Posterior vena cava (tissue), 2 donors: ENCODE results near the gene TMEM101. TPM values are rescaled to one million over a fixed set of nuclear protein-coding genes. Genes with fewer than 3 reads are reported as not detected.
"Not testable (repeated sequence)": the region's sequence is repeated elsewhere in the genome, so short reads cannot be mapped to it uniquely, and the experiment has no call there.

Source experiments
- DNase-seq: peaks from one replicate; pipeline ENCODE4 v3.0.0-alpha.2; 2020; ENCODE audit warnings: low spot score
- intact Hi-C, 2 donors: fragments of 100-400 bp; cut with DNase I; formaldehyde crosslinking; loops; one replicate each; pipeline versions ENCODE4 v1.14.1 to v1.14.2; 2022 to 2023
- total RNA-seq, 2 donors: library from RNA; stranded (reverse); fragmentation: NEBNext Ultra II Directional; extraction: Animal tissue kit (Norgen Biotek cat#: 25700); gene quantifications; one replicate each; pipeline ENCODE4 v1.2.1, GENCODE V29; 2021
- donor health status: DM: yes; HTN: yes; CAD: no.
- donor health status: DM: yes; HTN: yes; CAD: no.

TMEM101 gene
- total RNA-seq, 2 donors from 2014 or later, result 12.9 to 14.8 TPM

- intact Hi-C loops, result no loop called here
These were observed 15.7 kb upstream of the TMEM101 start for GRCh38 chr17:44030482-44030881.

GRCh38 chr17:44029736-44030135 is 15.0 kb upstream of the TMEM101 start:
- intact Hi-C loops, result no loop called here

More at GRCh38 chr17:44030482-44030881, 15.7 kb upstream of the TMEM101 start:
- no peak for DNase-seq

DNA sequence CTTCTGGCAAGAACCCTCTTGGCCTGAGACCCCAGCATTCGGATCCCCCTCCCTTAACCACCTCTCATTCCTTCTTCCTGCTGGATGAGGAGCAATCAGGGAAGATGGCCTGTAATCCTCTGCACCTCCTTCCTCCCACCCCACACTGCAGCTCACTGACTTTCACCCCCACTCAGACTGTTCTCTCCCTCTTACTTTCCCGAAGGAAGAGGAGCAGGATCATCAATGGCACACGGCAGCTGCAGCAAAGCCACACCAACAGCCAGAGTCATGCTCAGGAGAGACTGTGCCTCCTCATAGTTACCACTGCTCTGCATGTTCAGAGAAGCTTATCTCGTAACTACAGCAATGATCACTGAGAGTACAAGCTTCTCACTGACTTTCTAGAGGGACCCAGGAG is 10.1 kb upstream of the TMEM101 start:
- intact Hi-C loops, result no loop called here
- DNase-seq, result no peak

More at GRCh38 chr17:44029736-44030135, 15.0 kb upstream of the TMEM101 start:
- no peak for DNase-seq

DNA sequence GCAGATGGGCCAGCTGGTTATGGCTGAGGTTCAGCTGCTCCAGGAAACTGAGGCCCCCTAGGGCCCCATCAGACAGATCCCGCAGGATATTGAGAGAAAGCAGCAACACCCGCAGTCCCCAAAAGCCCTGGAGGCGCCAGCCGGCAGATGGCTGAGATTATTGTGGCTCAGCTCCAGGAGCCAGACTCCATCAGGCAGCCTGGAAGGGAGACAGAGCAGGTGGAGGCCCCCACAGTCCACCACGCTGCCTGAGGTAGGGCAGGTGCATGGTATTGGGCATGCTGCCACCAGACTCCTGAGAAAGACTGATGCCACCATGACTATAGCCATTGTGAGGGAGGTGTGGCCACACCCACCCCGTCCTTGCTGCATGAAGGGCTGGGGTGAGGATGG is 9.5 kb upstream of the TMEM101 start:
- intact Hi-C loops, result no loop called here

GRCh38 chr17:44023545-44024270 is 8.9 kb upstream of the TMEM101 start:
- DNase-seq, result no peak
- intact Hi-C loops, result no loop called here

More for the DNA sequence above, 9.5 kb upstream of the TMEM101 start:
- DNase-seq, result no peak

DNA sequence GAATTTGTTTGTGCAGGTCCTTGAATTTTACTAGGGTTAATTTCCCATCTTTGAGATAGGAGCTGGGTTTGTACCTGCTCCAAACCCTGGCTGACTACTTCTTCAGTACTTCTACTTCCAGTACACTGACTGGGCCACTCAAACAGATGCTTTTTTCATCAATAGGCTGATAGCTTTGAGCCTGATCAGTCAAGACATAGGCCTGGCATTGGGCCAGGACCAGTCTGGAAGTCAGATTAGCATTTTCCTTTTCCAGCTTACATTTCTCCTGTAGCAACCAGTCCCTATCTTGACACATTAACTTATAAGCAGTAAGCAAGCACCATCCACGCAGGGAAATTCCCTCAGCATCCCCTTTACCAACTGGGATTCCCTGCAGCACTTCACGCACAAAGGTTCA is 7.5 kb upstream of the TMEM101 start:
- intact Hi-C loops, result no loop called here

DNA sequence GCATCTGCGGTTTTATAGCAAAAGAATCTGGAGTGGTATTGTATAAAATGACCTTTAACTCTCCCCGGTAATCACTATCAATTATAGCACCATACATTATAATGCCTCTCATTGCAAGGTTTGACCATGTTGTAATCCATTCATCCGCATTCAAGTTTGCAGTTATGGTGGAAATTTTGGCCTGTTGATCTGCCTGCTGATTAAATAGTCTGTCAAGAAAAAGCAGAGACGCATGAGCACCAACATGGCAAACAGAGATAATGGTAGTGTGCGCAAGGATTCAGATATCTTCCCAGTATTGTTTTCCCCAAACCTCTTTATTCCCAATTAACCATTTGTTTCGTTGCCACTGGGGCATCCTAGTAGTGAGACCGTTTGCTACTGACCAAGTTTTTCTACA is 6.5 kb upstream of the TMEM101 start:
- not testable (repeated sequence) for DNase-seq

More for the DNA sequence above, 7.5 kb upstream of the TMEM101 start:
- DNase-seq, result peak; percentile 16

DNA sequence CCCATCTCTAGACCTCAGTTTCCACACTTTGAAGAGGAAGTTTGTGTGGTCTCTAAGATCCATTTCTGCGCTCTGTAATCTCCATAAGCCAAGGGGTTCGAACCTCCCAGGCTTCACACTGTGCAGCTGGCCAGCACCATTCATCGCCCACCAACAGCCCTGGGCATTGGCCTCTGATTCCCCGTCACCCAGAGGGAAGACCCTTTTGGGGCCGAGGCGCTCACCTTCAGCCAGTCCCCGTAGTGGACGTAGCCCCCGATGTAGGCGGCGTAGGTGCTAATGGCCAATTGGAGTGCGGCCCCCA is 678 bp downstream of the TMEM101 start:
- intact Hi-C loops, result no loop called here
- DNase-seq, result no peak

More for the DNA sequence above, 6.5 kb upstream of the TMEM101 start:
- intact Hi-C loops, result not testable (repeated sequence)

GRCh38 chr17:44012874-44013273 is 1.9 kb downstream of the TMEM101 start:
- intact Hi-C loops, result no loop called here
- no peak for DNase-seq

DNA sequence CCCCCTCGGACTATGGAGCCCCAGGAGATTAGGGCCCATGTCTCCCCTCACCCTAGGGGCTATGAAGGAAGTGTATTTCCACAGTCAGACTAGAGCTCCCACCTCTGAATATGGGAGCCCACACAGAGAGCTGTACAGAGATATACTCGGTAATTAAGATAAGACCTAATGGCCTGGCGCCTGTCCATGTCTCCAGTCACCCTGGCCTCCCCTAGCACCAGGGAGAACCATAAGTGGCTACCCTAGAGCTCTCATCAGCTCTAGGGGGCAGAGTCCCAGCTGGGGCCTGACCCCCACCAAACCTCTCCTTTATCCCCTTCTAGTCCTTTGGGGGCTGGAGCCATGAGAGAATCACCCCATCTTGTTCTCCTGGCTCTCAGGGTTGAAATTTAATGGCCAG is 2.4 kb downstream of the TMEM101 start:
- intact Hi-C loops, result no loop called here
- no peak for DNase-seq

DNA sequence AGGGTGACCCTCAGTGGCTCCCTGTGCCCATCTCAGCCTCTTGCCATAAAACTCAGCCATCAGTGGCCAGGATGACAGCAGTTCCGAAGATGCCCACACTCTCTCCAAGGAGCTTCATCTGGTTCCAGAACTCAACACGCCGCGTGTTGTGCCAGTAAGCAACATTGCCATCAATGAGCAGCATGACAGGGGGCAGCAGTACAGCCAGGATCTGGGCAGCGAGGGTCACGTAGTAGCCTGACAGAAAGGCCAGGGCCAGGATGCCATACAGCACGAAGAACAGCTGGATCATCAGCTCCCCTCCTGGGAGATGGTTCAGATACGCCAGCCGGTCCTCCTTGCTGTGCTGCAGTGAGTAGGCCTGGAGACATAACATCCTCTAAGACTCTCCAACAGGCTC is 2.9 kb downstream of the TMEM101 start:
- intact Hi-C loops, result no loop called here
- no peak for DNase-seq

DNA sequence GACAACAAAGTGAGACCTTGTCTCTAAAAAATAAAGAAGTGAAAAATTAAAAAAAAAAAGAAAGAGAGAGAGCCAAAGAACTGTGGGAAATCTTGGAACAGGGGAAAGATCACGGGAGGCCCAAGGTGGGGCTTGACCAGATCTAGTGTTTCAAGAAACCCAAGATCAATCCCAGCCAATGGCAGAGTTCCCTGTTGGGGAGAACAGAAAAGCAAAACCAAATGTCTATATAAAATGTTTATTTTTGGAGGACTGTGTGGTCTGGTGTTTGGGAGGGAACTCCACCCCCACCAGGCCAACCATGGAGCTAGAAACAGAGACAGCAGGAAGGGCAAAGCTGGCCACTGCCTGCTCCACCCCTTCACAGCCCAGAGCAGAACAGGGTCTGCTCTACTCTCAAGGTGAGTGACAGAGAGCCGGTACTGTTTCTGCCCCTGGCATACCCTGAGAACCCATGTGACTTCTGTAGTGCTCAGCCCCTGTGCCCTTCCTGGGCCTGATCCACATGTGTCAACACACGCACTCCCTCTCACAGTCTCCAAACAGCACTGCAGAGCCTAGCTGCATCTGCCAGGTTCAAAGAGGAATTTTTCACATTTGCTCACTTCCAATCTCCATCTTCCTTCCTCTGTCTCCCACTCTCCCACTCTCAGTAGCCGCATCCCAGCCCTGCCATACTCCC is 3.7 kb downstream of the TMEM101 start:
- intact Hi-C loops, result no loop called here

GRCh38 chr17:44008205-44008909 is 6.4 kb downstream of the TMEM101 start:
- intact Hi-C loops, result no loop called here
- no peak for DNase-seq

More for the DNA sequence above, 3.7 kb downstream of the TMEM101 start:
- no peak for DNase-seq

DNA sequence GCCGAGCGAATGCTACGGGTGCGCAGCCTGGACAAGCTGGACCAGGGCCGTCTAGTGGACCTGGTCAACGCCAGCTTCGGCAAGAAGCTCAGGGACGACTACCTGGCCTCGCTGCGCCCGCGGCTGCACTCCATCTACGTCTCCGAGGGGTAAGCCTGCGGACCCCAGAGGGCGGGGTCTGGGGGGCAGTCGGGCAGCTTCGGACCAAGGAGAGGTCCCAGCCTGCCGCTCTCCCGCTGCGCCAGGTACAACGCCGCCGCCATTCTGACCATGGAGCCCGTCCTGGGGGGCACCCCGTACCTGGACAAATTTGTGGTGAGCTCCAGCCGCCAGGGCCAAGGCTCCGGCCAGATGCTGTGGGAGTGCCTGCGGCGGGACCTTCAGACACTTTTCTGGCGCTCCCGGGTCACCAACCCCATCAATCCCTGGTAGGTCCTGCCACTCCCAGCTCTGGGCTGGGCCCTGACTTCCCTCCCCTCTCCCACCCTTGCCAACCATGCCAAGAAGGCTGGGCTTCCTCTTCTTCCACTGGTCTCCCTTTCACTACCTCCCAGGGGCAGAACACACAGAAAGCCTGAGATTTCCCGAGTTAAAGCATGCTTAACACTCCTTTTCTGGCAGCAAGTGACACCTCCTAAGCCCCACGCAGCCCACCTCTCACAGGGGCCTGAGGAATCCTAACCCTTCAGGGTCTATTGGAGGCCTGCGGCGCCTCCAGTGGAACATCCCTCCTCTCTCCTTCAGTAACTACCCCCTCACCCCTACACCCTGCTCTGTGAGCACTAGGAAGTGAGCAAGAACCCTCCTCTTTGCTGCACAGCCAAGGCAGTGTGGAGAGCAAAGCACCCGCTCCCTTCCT is 7.2 kb downstream of the TMEM101 start:
- intact Hi-C loops, result no loop called here
- DNase-seq, result no peak

DNA sequence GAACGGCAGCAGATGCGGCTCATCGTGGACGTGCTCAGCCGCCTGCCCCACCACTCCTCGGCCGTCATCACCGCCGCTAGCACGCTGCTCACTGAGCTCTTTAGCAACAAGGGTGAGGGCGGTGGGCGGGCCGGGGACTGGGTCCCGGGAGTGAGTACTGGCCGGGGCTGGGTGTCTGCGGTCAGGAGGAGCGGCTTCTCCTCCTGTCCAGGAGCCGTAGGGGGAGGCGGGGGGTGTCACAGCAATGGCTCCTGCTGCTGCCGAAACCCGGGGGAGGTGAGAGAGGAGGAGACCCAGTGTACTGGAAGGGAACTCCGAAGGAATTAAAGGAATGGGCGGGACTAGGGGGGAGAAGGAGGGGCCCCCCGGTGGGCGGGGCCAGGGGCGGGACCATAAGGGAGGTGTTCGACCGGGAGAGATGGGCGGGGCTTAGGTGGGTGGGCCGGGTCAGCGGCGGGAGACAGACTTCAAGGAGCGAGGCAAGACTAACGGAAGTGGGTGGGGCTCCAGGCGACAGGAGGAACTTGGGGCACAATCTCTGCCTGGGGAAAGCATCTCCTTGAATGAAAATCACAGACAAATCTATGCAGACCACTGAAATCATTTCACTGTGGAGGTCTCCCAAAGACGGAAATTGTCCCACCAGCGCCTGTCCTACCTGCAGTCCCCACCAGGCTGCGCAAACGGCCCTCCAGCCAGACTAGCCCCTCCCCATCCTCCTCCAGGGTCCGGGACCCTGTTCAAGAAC is 8.0 kb downstream of the TMEM101 start:
- intact Hi-C loops, result no loop called here
- peak; percentile 99 for DNase-seq

GRCh38 chr17:44006272-44006597 is 8.5 kb downstream of the TMEM101 start:
- intact Hi-C loops, result no loop called here
- DNase-seq, result no peak

DNA sequence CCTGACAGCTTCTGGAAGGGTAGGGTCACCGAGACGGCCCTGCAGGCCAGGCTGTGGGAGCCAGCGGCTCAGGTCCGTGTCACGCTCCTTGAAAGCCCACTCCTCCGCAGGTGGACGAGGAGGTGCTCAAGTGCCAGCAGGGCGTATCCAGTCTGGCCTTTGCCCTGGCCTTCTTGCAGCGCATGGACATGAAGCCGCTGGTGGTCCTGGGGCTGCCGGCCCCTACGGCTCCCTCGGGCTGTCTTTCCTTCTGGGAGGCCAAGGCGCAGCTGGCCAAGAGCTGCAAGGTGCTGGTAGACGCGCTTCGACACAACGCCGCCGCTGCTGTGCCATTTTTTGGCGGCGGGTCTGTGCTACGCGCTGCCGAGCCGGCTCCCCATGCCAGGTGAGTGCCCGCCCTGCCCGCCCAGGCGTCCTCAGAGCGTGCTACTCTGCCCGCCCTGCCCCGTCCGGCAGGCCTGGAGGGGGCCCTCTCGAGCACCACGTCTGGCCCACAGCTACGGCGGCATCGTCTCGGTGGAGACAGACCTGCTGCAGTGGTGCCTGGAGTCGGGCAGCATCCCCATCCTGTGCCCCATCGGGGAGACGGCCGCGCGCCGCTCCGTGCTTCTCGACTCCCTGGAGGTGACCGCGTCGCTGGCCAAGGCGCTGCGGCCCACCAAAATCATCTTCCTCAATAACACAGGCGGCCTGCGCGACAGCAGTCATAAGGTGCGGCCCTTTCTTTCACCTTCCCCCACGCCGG is 9.1 kb downstream of the TMEM101 start:
- intact Hi-C loops, result no loop called here

More for the DNA sequence above, 9.1 kb downstream of the TMEM101 start:
- peak; percentile 87 for DNase-seq
